ENCODE results near the gene LRRC75A. TPM values are rescaled to one million over a fixed set of nuclear protein-coding genes. Genes with fewer than 3 reads are reported as not detected.

The LRRC75A gene
- total RNA-seq, 1 experiment from 2014 or later, result 2.8 TPM

DNA sequence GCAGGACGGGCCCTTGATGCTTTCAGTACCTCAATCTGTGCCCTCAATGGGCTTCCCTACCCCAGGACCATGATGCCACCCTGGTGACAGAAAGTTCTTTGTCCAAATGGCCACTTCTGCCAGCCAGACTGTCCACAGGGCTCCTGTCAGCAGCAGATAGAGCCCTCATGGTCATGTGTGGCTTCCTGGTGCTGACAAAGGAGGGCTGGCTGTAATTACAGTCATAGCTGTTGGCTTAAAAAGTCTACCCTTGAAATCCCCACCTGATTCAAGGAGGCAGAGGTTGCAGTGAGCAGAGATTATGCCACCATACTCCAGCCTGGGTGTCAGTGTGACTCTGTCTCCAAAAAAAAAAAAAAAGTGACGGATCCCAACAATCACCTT is 73.3 kb downstream of the LRRC75A start:
- ChIA-PET POLR2A (ENCODE audit: low non-redundant PET) (interaction anchor here (1.2 kb wide), 1 partner anchor 20 kb away, joined by 3 read pairs; no protein-coding TSS in a partner anchor), CTCF (interaction anchor here (0.9 kb wide), 1 partner anchor 9 kb away, joined by 4 read pairs; no protein-coding TSS in a partner anchor)
- TF ChIP-seq EZH2 (IDR thresholded peaks at IDR 0.05; ENCODE audit: borderline replicate concordance, low read depth, low read length, poor library complexity, severe bottlenecking), result no peak
- TF ChIP-seq, protein P1, sequence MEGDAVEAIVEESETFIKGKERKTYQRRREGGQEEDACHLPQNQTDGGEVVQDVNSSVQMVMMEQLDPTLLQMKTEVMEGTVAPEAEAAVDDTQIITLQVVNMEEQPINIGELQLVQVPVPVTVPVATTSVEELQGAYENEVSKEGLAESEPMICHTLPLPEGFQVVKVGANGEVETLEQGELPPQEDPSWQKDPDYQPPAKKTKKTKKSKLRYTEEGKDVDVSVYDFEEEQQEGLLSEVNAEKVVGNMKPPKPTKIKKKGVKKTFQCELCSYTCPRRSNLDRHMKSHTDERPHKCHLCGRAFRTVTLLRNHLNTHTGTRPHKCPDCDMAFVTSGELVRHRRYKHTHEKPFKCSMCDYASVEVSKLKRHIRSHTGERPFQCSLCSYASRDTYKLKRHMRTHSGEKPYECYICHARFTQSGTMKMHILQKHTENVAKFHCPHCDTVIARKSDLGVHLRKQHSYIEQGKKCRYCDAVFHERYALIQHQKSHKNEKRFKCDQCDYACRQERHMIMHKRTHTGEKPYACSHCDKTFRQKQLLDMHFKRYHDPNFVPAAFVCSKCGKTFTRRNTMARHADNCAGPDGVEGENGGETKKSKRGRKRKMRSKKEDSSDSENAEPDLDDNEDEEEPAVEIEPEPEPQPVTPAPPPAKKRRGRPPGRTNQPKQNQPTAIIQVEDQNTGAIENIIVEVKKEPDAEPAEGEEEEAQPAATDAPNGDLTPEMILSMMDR (conservative IDR thresholded peaks at IDR 0.05; ENCODE audit: low read depth, low read length), result no peak
- no peaks in the 10 kb centered on the region for H3K9me3 ChIP-seq (ENCODE audit: low read depth, low read length, poor library complexity, severe bottlenecking)
- no peak overlapping the region for H3K4me3 ChIP-seq (ENCODE audit: low read depth, low read length, poor library complexity, severe bottlenecking)
- H3K27me3 ChIP-seq (replicated peaks; ENCODE audit: insufficient read depth, low read depth, low read length, poor library complexity), result no peaks in the 10 kb centered on the region
- no peak overlapping the region for H3K27ac ChIP-seq (ENCODE audit: low read depth, low read length, poor library complexity, severe bottlenecking)
- no TSS peak for BruUV-seq (replicated peaks)
- peaks cover 9% of the 10 kb centered on the region for H3K4me1 ChIP-seq (ENCODE audit: insufficient read depth, low read length, poor library complexity, severe bottlenecking)
- no peak for DNase-seq (ENCODE audit: low spot score)
- intact Hi-C loops (cut with micrococcal nuclease; ENCODE audit: unreplicated experiment), result no loop called here
- H3K36me3 ChIP-seq (ENCODE audit: insufficient read depth, low read length, poor library complexity, severe bottlenecking), result no peaks in the 10 kb centered on the region

DNA sequence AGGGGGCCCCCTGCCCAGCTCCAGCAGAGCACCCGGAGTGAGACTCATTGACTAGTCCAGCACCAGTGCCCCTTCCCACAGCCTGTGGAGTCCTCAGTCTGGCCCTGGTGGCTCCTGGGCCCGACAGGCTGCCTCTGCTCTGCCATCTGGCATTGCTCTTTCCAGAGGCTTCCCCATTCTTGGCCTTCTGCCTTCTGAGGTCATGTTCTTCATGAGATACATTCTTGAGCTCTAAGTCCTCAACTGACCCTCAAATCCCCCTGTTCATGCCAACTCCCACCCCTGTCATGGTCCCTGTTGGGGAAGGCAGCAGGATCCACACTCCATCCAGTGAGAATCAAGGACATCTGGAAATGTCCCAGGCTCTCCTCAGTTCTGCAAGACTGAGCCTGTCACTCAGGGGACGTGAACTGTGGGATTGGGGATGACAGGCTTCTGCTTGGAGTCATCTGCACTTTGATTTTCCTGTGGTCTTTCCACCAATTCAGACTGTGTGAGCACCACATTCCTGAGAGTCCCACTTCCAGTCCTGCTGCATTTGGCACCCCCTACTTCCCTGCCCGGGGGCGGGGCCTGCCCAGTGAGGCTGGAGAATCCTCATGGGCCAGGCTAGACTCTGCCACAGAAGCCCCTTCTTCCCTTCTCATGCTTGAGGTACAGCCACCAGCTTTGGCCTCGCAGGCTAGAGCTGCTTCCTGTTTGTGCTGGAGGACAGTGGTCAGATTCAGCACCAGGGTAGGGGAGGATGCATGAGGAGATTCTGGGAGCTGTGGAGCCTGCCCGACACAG is 73.9 kb downstream of the LRRC75A start:
- POLR2A ChIA-PET (ENCODE audit: low non-redundant PET), result no interaction called here
- no TSS peak for BruUV-seq (replicated peaks)
- H3K27ac ChIP-seq (ENCODE audit: low read depth, low read length, poor library complexity, severe bottlenecking), result no peak overlapping the region
- no peak for DNase-seq (ENCODE audit: low spot score)
- H3K27me3 ChIP-seq (replicated peaks; ENCODE audit: insufficient read depth, low read depth, low read length, poor library complexity), result no peaks in the 10 kb centered on the region
- H3K36me3 ChIP-seq (ENCODE audit: insufficient read depth, low read length, poor library complexity, severe bottlenecking), result no peaks in the 10 kb centered on the region
- H3K9me3 ChIP-seq (ENCODE audit: low read depth, low read length, poor library complexity, severe bottlenecking), result no peaks in the 10 kb centered on the region
- CTCF ChIA-PET, result interaction anchor here (0.9 kb wide), 1 partner anchor 10 kb away, joined by 4 read pairs; no protein-coding TSS in a partner anchor
- H3K4me1 ChIP-seq (ENCODE audit: insufficient read depth, low read length, poor library complexity, severe bottlenecking), result peaks cover 9% of the 10 kb centered on the region
- no peak overlapping the region for H3K4me3 ChIP-seq (ENCODE audit: low read depth, low read length, poor library complexity, severe bottlenecking)
- intact Hi-C loops (cut with micrococcal nuclease; ENCODE audit: unreplicated experiment), result no loop called here
- TF ChIP-seq, protein P1 (conservative IDR thresholded peaks at IDR 0.05; ENCODE audit: low read depth, low read length), result no peak
- no peak for TF ChIP-seq EZH2 (IDR thresholded peaks at IDR 0.05; ENCODE audit: borderline replicate concordance, low read depth, low read length, poor library complexity, severe bottlenecking)

DNA sequence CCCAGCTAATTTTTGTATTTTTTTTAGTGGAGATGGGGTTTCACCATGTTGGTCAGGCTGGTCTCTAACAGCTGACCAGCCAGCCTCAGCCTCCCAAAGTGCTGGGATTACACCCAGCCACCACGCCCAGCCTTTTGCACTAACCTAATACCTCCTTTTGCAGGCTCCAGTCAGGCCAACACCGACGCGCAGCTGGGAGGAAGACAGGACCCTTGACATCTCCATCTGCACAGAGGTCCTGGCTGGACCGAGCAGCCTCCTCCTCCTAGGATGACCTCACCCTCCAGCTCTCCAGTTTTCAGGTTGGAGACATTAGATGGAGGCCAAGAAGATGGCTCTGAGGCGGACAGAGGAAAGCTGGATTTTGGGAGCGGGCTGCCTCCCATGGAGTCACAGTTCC is 74.6 kb downstream of the LRRC75A start:
- ChIA-PET POLR2A (ENCODE audit: low non-redundant PET) (no interaction called here), CTCF (no interaction called here)
- TF ChIP-seq, protein P1 (conservative IDR thresholded peaks at IDR 0.05; ENCODE audit: low read depth, low read length), result no peak
- no peak for TF ChIP-seq EZH2 (IDR thresholded peaks at IDR 0.05; ENCODE audit: borderline replicate concordance, low read depth, low read length, poor library complexity, severe bottlenecking)
- no peaks in the 10 kb centered on the region for H3K27me3 ChIP-seq (replicated peaks; ENCODE audit: insufficient read depth, low read depth, low read length, poor library complexity)
- no peaks in the 10 kb centered on the region for H3K9me3 ChIP-seq (ENCODE audit: low read depth, low read length, poor library complexity, severe bottlenecking)
- H3K4me3 ChIP-seq (ENCODE audit: low read depth, low read length, poor library complexity, severe bottlenecking), result no peak overlapping the region
- no peak overlapping the region for H3K27ac ChIP-seq (ENCODE audit: low read depth, low read length, poor library complexity, severe bottlenecking)
- peaks cover 9% of the 10 kb centered on the region for H3K4me1 ChIP-seq (ENCODE audit: insufficient read depth, low read length, poor library complexity, severe bottlenecking)
- intact Hi-C loops (cut with micrococcal nuclease; ENCODE audit: unreplicated experiment), result no loop called here
- H3K36me3 ChIP-seq (ENCODE audit: insufficient read depth, low read length, poor library complexity, severe bottlenecking), result no peaks in the 10 kb centered on the region
- DNase-seq (ENCODE audit: low spot score), result no peak
- BruUV-seq (replicated peaks), result no TSS peak

Measured in A673 (cell line).